Thyroid gland (tissue), 4 donors: ENCODE results near the gene ZSWIM6. TPM values are rescaled to one million over a fixed set of nuclear protein-coding genes. Genes with fewer than 3 reads are reported as not detected.
A peak's percentile ranks its signal among the peaks of the same experiment; 100 is the strongest.

Experiments
- DNase-seq, 2 donors: peaks; one replicate each; pipeline ENCODE4 v3.0.0-alpha.2; 2019
- H3K27ac ChIP-seq, 3 donors: fragments of 200-600 bp; sonication (generic); 1 replicate in 2 of 3; 2 replicates in 1 of 3; pipeline ENCODE4 v1.5.1; 2016 to 2019; ENCODE audit warnings: mild to moderate bottlenecking in 1 of 3, moderate library complexity in 1 of 3
- H3K27me3 ChIP-seq: fragments of 200-600 bp; sonication (generic); one replicate; pipeline ENCODE4 v1.5.1; 2019
- H3K36me3 ChIP-seq, 2 donors: fragments of 200-600 bp; sonication (generic); one replicate each; pipeline ENCODE4 v1.5.1; 2016 to 2019
- H3K4me1 ChIP-seq, 2 donors: fragments of 200-600 bp; sonication (generic); one replicate each; pipeline ENCODE4 v1.5.1; 2017 to 2019
- H3K4me3 ChIP-seq, 3 donors: fragments of 200-600 bp; sonication (generic); replicated peaks in 1 of 3; 1 replicate in 2 of 3; 2 replicates in 1 of 3; pipeline ENCODE4 v1.5.1; 2016; ENCODE audit warnings: mild to moderate bottlenecking in 1 of 3
- H3K9me3 ChIP-seq: fragments of 200-600 bp; sonication (generic); one replicate; pipeline ENCODE4 v1.5.1; 2017
- POLR2A ChIP-seq, 2 donors: fragments of 450-650 bp; IDR thresholded peaks; one replicate each; pipeline ENCODE4 v1.6.1; 2017; ENCODE audit warnings: antibody characterized with exemption in 2 of 2, mild to moderate bottlenecking in 2 of 2, moderate library complexity in 1 of 2
- WGBS, 2 donors: methylation state at CpG; one replicate each; pipeline ENCODE4 v1.1.5; 2017; 5-methylcytosine and 5-hydroxymethylcytosine counted together
- intact Hi-C: fragments of 100-400 bp; cut with DNase I; formaldehyde crosslinking; loops from one replicate; pipeline ENCODE4 v1.15.1; 2023
- total RNA-seq, 4 donors: library from RNA; depleted of rRNA; stranded (reverse); fragments of >200 nt; gene quantifications; one replicate each; pipeline ENCODE4 v1.2.3, GENCODE V29; 2016
- TF ChIP-seq, protein P1 (sequence below), 6 experiments: fragments of 200-600 bp in 3 of 6; fragments of 450-650 bp in 3 of 6; sonication (generic) in 3 of 6; IDR thresholded peaks; one replicate each; pipeline ENCODE4 v1.5.1; 2016 to 2019; ENCODE audit warnings: antibody characterized with exemption in 6 of 6, mild to moderate bottlenecking in 2 of 6, inconsistent platforms in 1 of 6, moderate library complexity in 1 of 6

ZSWIM6 gene
- total RNA-seq, 4 donors from 2014 or later = 11.8 to 20.1 (median 14.5) TPM

GRCh38 chr5:61477788-61478187, 145.7 kb downstream of the ZSWIM6 start:
- no peak for TF ChIP-seq POLR2A (IDR thresholded peaks at IDR 0.05)
- TF ChIP-seq, protein P1, sequence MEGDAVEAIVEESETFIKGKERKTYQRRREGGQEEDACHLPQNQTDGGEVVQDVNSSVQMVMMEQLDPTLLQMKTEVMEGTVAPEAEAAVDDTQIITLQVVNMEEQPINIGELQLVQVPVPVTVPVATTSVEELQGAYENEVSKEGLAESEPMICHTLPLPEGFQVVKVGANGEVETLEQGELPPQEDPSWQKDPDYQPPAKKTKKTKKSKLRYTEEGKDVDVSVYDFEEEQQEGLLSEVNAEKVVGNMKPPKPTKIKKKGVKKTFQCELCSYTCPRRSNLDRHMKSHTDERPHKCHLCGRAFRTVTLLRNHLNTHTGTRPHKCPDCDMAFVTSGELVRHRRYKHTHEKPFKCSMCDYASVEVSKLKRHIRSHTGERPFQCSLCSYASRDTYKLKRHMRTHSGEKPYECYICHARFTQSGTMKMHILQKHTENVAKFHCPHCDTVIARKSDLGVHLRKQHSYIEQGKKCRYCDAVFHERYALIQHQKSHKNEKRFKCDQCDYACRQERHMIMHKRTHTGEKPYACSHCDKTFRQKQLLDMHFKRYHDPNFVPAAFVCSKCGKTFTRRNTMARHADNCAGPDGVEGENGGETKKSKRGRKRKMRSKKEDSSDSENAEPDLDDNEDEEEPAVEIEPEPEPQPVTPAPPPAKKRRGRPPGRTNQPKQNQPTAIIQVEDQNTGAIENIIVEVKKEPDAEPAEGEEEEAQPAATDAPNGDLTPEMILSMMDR (IDR thresholded peaks at IDR 0.05) = no peak
- Histone ChIP-seq H3K9me3 (no peaks in the 10 kb centered on the region), H3K36me3 (no peaks in the 10 kb centered on the region), H3K27ac (no peak overlapping the region), H3K4me3 (no peak overlapping the region), H3K4me1 (no peaks in the 10 kb centered on the region), H3K27me3 (no peaks in the 10 kb centered on the region)
- intact Hi-C loops = no loop called here
- 56 to 86% methylated on average over 2 of the region's 2 CpGs for WGBS, 2 donors
- DNase-seq = no peak

DNA sequence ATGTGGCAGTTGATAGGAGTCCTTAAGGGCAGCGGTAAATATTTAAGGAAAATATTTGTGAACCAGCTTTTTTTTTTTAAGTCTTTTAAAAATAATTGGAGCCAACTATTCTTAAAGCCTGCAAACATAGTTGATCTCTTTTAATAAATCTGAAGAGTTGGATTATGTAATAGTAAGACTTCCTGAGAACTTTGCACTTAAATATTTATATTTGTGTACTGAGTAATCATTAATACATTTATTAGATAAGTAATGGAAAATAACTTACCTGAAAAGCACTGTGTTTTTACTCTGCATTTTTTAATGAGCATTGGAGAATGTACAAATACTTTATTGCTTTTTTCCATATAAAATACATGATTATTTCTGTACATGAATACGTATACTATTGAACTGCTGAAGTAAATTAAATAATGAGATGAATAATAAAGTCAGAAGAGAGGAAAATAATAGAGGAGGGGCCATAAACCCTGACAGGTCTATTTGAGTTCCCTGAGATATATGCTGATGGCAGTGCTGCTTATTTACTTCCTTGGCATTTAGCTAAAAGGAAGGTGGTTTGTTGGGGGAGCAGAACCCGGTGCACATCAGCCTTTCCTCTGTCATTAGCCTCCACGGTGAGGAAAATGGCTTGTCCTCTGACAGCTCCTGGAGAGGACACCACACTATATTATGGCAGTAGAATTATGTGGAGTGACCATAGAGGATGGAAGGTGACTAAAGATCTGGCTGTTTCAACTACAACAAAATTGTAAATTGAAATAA, 148.0 kb downstream of the ZSWIM6 start:
- Histone ChIP-seq H3K27me3 (no peaks in the 10 kb centered on the region), H3K4me1 (no peaks in the 10 kb centered on the region), H3K4me3 (no peak overlapping the region), H3K27ac (no peak overlapping the region), H3K36me3 (no peaks in the 10 kb centered on the region), H3K9me3 (no peaks in the 10 kb centered on the region)
- no peak for DNase-seq
- WGBS, 2 donors = 93 to 98% methylated on average over 4 of the region's 4 CpGs
- TF ChIP-seq POLR2A (IDR thresholded peaks at IDR 0.05) = no peak
- TF ChIP-seq, protein P1 (IDR thresholded peaks at IDR 0.05) = no peak
- intact Hi-C loops = no loop called here

- 94 to 96% methylated on average over 3 of the region's 3 CpGs for WGBS, 2 donors
- no peak for DNase-seq
- TF ChIP-seq, protein P1 (IDR thresholded peaks at IDR 0.05) = no peak
- no peak for TF ChIP-seq POLR2A (IDR thresholded peaks at IDR 0.05)
- no peaks in the 10 kb centered on the region for H3K27me3 ChIP-seq
- no peaks in the 10 kb centered on the region for H3K9me3 ChIP-seq
- intact Hi-C loops = no loop called here
- no peaks in the 10 kb centered on the region for H3K36me3 ChIP-seq
- H3K27ac ChIP-seq = no peak overlapping the region
- H3K4me1 ChIP-seq = no peaks in the 10 kb centered on the region
- H3K4me3 ChIP-seq = no peak overlapping the region
Observed at GRCh38 chr5:61482980-61483379, 150.9 kb downstream of the ZSWIM6 start.

DNA sequence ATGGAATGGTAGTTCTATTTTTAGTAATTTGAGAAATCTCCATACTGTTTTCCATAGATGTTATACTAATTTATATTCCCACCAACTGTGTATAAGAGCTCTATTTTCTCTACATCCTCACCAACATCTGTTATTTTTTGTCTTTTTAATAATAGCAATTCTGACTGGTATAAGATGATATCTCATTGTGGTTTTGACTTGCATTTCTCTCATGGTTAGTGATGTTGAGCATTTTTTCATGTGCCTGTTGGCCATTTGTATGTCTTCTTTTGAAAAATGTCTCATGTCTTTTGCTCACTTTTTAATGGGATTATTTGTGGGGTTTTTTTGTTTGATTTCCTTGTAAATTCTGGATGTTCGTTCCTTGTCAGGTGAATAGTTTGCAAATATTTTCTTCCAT, 154.4 kb downstream of the ZSWIM6 start:
- Histone ChIP-seq H3K4me3 (no peak overlapping the region), H3K4me1 (no peaks in the 10 kb centered on the region), H3K9me3 (no peaks in the 10 kb centered on the region), H3K36me3 (no peaks in the 10 kb centered on the region), H3K27me3 (no peaks in the 10 kb centered on the region), H3K27ac (no peak overlapping the region)
- TF ChIP-seq POLR2A (IDR thresholded peaks at IDR 0.05) = no peak
- TF ChIP-seq, protein P1 (IDR thresholded peaks at IDR 0.05) = no peak
- 96 to 100% methylated on average over 1 of the region's 1 CpG for WGBS, 2 donors
- DNase-seq = no peak
- intact Hi-C loops = no loop called here

- Histone ChIP-seq H3K27me3 (no peaks in the 10 kb centered on the region), H3K4me3 (no peak overlapping the region), H3K36me3 (no peaks in the 10 kb centered on the region), H3K9me3 (no peaks in the 10 kb centered on the region), H3K27ac (no peak overlapping the region), H3K4me1 (peaks cover 0 to 4% of the 10 kb centered on the region in 2 donors)
- DNase-seq = peak in 1 of 2 donors; percentile 3
- WGBS, 2 donors = 95 to 97% methylated on average over 1 of the region's 1 CpG
- TF ChIP-seq POLR2A (IDR thresholded peaks at IDR 0.05) = no peak
- TF ChIP-seq, protein P1 (IDR thresholded peaks at IDR 0.05) = no peak
- intact Hi-C loops = no loop called here
Observed at GRCh38 chr5:61489574-61489973, 157.5 kb downstream of the ZSWIM6 start.
